GM23338 (cell line): ENCODE results near the gene BIRC6.

Experiments
- CREB1 ChIP-seq: fragments of 250-450 bp; sonication (Bioruptor Pico); IDR thresholded peaks from 2 replicates; pipeline ENCODE4 v1.5.0; 2020; ENCODE audit warnings: low read depth, mild to moderate bottlenecking, moderate library complexity
- EZH2 ChIP-seq: fragments of 200-600 bp; sonication (generic); IDR thresholded peaks from one replicate; pipeline ENCODE4 v1.8.0; 2017; ENCODE audit warnings: antibody characterized with exemption, mild to moderate bottlenecking, low read depth; ENCODE audit not compliant: unreplicated experiment
- EZH2phosphoT487 ChIP-seq: fragments of 200-600 bp; sonication (generic); IDR thresholded peaks from one replicate; pipeline ENCODE4 v1.8.1; 2018; ENCODE audit warnings: antibody characterized with exemption; ENCODE audit not compliant: unreplicated experiment
- JUNB ChIP-seq: IDR thresholded peaks from one replicate; pipeline ENCODE4 v1.6.1; 2016; ENCODE audit warnings: antibody characterized with exemption; ENCODE audit not compliant: unreplicated experiment
- NANOG ChIP-seq: IDR thresholded peaks from 2 replicates; pipeline ENCODE4 v1.6.1; 2016; ENCODE audit warnings: antibody characterized with exemption, borderline replicate concordance
- POLR2AphosphoS5 ChIP-seq: IDR thresholded peaks from 2 replicates; pipeline ENCODE4 v1.6.1; 2016; ENCODE audit warnings: antibody characterized with exemption, low read depth
- STAT1 ChIP-seq: IDR thresholded peaks from one replicate; pipeline ENCODE4 v1.6.1; 2016; ENCODE audit warnings: antibody characterized with exemption; ENCODE audit not compliant: unreplicated experiment
- TF ChIP-seq, protein P1 (sequence below): IDR thresholded peaks from one replicate; pipeline ENCODE4 v1.6.1; 2018; ENCODE audit warnings: antibody characterized with exemption; ENCODE audit not compliant: unreplicated experiment
- TF ChIP-seq, protein P2 (sequence below), 2 experiments: fragments of 200-600 bp in 1 of 2; sonication (generic) in 1 of 2; conservative IDR thresholded peaks; 2 replicates each; pipeline versions ENCODE4 v1.5.1 to v1.6.1; 2016 to 2017; ENCODE audit warnings: antibody characterized with exemption in 2 of 2, low read depth in 2 of 2, mild to moderate bottlenecking in 2 of 2, moderate library complexity in 1 of 2
- TF ChIP-seq, protein P3 (sequence below): fragments of 250-450 bp; sonication (Bioruptor Pico); IDR thresholded peaks from 2 replicates; pipeline ENCODE4 v1.5.0; 2020; ENCODE audit warnings: mild to moderate bottlenecking, moderate library complexity

DNA sequence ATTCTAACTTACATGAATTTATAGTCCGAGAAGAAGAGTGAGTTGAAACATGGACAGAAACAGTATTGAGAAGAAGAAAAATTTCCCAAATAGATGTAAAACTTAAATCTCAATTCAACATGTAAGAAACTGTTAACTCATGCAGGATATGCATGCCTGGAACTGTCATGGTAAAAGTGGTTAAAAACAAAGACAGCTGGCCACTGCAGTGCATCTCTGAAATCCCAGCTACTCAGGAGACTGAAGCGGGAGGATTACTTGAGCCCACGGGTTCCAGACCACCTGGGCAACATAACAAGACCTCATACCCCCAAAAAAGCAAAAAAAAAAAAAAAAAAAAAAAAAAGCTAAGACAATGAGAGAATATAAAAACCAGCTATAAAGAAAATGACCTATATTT is 178.0 kb downstream of the BIRC6 start:
- TF ChIP-seq, protein P1, sequence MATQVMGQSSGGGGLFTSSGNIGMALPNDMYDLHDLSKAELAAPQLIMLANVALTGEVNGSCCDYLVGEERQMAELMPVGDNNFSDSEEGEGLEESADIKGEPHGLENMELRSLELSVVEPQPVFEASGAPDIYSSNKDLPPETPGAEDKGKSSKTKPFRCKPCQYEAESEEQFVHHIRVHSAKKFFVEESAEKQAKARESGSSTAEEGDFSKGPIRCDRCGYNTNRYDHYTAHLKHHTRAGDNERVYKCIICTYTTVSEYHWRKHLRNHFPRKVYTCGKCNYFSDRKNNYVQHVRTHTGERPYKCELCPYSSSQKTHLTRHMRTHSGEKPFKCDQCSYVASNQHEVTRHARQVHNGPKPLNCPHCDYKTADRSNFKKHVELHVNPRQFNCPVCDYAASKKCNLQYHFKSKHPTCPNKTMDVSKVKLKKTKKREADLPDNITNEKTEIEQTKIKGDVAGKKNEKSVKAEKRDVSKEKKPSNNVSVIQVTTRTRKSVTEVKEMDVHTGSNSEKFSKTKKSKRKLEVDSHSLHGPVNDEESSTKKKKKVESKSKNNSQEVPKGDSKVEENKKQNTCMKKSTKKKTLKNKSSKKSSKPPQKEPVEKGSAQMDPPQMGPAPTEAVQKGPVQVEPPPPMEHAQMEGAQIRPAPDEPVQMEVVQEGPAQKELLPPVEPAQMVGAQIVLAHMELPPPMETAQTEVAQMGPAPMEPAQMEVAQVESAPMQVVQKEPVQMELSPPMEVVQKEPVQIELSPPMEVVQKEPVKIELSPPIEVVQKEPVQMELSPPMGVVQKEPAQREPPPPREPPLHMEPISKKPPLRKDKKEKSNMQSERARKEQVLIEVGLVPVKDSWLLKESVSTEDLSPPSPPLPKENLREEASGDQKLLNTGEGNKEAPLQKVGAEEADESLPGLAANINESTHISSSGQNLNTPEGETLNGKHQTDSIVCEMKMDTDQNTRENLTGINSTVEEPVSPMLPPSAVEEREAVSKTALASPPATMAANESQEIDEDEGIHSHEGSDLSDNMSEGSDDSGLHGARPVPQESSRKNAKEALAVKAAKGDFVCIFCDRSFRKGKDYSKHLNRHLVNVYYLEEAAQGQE = no peak
- TF ChIP-seq, protein P2, sequence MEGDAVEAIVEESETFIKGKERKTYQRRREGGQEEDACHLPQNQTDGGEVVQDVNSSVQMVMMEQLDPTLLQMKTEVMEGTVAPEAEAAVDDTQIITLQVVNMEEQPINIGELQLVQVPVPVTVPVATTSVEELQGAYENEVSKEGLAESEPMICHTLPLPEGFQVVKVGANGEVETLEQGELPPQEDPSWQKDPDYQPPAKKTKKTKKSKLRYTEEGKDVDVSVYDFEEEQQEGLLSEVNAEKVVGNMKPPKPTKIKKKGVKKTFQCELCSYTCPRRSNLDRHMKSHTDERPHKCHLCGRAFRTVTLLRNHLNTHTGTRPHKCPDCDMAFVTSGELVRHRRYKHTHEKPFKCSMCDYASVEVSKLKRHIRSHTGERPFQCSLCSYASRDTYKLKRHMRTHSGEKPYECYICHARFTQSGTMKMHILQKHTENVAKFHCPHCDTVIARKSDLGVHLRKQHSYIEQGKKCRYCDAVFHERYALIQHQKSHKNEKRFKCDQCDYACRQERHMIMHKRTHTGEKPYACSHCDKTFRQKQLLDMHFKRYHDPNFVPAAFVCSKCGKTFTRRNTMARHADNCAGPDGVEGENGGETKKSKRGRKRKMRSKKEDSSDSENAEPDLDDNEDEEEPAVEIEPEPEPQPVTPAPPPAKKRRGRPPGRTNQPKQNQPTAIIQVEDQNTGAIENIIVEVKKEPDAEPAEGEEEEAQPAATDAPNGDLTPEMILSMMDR (conservative IDR thresholded peaks at IDR 0.05; ENCODE audit: low read depth in 2 of 2) = no peak
- TF ChIP-seq POLR2AphosphoS5 (no peak), EZH2 (no peak), JUNB (no peak), EZH2phosphoT487 (no peak), STAT1 (no peak), NANOG (no peak), CREB1 (no peak)
- TF ChIP-seq, protein P3, sequence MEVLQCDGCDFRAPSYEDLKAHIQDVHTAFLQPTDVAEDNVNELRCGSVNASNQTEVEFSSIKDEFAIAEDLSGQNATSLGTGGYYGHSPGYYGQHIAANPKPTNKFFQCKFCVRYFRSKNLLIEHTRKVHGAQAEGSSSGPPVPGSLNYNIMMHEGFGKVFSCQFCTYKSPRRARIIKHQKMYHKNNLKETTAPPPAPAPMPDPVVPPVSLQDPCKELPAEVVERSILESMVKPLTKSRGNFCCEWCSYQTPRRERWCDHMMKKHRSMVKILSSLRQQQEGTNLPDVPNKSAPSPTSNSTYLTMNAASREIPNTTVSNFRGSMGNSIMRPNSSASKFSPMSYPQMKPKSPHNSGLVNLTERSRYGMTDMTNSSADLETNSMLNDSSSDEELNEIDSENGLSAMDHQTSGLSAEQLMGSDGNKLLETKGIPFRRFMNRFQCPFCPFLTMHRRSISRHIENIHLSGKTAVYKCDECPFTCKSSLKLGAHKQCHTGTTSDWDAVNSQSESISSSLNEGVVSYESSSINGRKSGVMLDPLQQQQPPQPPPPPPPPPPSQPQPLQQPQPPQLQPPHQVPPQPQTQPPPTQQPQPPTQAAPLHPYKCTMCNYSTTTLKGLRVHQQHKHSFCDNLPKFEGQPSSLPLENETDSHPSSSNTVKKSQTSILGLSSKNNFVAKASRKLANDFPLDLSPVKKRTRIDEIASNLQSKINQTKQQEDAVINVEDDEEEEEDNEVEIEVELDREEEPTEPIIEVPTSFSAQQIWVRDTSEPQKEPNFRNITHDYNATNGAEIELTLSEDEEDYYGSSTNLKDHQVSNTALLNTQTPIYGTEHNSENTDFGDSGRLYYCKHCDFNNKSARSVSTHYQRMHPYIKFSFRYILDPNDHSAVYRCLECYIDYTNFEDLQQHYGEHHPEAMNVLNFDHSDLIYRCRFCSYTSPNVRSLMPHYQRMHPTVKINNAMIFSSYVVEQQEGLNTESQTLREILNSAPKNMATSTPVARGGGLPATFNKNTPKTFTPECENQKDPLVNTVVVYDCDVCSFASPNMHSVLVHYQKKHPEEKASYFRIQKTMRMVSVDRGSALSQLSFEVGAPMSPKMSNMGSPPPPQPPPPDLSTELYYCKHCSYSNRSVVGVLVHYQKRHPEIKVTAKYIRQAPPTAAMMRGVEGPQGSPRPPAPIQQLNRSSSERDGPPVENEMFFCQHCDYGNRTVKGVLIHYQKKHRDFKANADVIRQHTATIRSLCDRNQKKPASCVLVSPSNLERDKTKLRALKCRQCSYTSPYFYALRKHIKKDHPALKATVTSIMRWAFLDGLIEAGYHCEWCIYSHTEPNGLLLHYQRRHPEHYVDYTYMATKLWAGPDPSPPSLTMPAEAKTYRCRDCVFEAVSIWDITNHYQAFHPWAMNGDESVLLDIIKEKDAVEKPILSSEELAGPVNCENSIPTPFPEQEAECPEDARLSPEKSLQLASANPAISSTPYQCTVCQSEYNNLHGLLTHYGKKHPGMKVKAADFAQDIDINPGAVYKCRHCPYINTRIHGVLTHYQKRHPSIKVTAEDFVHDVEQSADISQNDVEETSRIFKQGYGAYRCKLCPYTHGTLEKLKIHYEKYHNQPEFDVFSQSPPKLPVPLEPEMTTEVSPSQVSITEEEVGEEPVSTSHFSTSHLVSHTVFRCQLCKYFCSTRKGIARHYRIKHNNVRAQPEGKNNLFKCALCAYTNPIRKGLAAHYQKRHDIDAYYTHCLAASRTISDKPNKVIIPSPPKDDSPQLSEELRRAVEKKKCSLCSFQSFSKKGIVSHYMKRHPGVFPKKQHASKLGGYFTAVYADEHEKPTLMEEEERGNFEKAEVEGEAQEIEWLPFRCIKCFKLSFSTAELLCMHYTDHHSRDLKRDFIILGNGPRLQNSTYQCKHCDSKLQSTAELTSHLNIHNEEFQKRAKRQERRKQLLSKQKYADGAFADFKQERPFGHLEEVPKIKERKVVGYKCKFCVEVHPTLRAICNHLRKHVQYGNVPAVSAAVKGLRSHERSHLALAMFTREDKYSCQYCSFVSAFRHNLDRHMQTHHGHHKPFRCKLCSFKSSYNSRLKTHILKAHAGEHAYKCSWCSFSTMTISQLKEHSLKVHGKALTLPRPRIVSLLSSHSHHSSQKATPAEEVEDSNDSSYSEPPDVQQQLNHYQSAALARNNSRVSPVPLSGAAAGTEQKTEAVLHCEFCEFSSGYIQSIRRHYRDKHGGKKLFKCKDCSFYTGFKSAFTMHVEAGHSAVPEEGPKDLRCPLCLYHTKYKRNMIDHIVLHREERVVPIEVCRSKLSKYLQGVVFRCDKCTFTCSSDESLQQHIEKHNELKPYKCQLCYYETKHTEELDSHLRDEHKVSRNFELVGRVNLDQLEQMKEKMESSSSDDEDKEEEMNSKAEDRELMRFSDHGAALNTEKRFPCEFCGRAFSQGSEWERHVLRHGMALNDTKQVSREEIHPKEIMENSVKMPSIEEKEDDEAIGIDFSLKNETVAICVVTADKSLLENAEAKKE (CRISPR knock-in tag) = no peak
